Fibroblast of skin of left biceps (primary cell): ENCODE measurements around the gene CD226.
"Not testable (repeated sequence)": the region's sequence is repeated elsewhere in the genome, so short reads cannot be mapped to it uniquely, and the experiment has no call there.

Experiments used
- DNase-seq, 2 experiments: peaks; one replicate each; pipeline ENCODE4 v3.0.0-alpha.2; 2013; ENCODE audit warnings: low read depth in 2 of 2

CD226 gene

DNA sequence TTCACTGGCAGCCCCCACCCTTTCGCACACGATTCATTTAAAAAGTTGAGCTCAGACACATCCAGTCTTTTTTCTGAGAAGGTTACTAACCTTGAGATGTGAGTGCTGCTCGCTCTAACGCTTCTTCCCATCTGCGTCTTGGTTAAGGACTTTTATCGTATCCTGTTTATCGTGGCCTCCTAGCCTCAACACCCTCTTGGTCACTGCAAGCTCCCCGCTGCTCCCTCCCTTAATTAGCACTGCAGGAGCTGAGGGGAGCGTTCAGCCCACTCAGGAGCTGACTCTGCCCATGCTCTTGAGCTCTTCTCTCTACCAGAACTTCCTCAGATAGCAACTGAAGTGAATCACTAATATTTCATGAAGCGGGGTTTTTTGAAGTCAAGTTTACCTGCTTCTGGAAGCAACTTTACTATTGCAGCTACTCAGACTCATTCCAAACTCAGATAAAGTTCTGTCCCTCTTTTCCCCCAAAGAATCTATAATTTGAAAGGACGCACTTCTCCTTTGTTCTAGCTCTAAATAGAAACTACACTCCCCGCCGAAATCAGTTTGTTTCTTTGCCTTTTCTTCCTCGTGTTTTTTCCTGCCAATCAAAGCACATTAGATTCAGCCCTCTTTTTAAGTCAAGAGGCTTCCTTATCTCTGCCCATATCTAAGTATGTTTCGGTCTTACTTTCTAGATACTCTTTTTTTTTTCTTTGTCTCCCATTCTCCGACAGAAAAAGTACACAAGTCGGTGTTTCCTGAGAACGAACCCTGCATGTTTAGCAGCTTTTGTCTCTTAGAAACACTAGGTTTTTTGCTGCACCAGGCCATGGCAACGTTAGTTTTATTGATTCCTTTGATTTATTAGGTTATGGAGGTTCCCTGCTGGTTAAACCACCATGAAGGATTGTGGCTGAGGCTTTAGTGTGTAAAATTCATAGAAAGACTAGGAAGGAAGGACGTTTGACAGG lies 9.3 kb upstream of the CD226 start:
- DNase-seq, result no peak

DNA sequence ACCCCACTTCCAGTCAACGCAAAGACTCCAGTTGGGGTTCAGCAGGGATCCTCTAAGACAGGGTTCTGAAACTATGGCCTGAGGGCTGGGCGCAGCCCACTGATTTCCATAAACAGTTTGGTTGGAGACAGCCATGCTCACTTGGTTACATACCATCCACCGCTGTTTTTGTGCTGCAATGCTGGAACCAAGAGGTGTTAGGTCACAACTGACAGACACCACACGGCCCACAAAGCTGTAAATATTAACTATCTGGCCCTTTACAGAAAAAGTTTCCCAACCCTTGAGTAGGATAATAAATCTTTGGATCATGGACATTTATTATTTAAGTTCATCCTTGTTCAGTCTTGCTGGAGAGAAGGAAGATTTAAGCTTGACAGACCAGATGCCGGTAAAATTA lies 8.4 kb upstream of the CD226 start:
- no peak for DNase-seq

DNA sequence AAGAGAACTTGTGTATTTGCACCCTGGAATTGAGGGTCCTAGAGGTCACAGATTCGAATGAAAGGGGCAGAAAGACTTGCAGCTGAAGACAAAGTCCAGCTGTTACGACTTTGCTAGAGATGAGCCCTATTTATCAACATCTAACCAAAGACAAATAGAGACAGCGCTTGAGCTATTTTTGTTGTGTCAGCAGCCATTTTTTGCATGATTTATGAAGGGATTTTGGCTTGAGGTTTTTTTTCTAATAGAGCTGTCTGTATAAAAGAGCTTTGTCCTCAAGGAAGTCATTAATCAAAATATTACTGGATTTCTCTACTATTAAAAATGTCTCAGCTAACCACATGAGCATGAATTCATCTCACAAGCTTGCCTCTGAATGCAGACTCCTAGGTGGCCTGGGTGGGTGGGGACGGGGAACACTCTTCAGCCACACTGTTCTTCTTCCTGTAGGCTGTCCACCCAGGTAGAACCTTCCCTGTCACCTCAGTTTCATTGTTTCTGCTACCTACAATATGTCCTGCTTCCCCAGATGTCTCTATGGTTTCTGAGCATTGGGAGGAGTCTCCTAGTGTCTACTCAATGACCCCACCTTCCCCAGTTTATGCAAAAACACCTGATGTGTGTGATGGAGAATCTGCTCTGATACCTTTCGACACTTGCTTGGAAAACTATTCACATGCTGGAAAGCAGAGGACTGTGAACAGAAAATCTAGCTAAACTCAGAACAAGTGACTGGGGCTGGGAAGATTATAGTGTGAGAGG lies 7.2 kb upstream of the CD226 start:
- DNase-seq, result no peak

DNA sequence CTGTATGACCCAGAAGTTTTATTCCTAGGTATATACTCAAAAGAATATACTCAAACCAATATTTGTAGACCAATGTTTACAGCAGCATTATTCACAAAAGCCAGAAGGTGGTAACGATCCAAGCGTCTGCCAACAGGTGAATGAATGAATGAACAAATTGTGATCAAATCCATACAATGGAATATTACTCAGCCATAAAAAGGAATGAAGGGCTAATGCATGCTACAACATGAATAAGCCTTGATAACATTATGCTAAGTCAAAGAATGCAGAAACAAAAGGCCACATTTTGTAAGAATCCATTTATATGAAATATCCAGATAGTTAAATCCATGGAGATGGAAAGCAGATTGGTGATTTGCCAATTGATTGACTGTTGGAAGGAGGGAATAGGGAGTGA lies 5.5 kb upstream of the CD226 start:
- DNase-seq, result no peak

DNA sequence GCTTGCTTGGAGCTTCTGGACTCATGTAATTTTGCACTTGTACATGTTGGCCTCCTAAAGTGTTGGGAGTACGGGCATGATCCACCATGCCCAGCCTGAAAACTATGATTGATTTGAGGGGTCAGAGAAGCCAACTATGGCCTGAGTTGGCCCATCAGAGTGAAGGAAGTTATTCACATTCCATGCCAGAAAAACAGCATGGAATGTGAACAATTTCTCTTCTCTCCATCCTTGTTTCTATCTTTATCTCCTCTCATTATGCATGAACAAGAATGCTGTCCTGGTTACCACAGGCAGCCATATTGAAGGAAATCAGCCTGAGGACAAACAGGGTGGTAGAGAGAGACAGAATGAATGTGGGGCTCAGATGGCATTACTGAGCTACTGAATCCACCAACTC lies 3.5 kb upstream of the CD226 start:
- peak; percentile 11 to 14 for DNase-seq

DNA sequence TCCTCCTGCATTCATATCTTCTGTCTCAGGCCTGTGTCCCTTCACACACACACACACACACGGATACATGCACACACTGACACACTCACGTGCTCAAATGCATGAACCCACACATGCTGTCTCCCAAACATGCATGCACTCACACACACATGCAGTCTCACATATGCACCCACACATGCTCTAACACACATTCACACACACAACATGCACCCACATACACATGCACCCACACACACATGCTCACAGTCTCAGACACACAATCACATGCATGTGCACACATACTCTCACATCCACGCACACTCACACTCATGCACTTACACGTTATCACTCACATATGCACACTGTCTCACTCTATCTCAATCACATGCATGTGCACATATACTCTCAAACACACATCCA lies 1.9 kb upstream of the CD226 start:
- DNase-seq, result no peak

DNA sequence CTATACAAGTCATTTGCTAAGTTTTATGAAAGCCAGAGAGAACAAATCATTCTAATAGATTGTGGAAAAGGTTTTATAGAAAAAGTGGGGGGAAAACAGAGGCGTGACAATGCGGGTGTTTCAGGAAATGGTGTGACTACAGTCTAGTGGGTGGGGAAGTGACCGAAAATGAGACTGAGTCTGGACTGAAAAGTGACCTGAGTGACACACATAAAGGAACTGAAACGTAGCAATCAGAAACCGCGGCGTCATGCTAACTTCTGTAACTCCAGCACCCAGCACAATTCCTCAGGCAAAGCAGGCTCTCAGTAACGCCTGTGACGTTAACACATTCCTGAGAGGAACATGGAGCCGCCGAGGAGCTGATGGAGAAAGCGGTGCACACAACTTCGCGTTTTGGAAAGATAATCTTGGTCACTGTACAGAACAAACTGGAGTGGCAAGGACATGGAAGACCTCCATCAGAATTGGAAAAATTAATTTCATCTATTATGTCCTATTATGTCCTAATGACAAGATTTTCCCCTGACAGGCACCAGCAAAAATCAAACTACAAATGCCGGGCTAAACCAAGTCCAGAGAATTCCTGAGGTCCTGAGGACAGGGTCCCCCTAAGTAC lies 1.4 kb upstream of the CD226 start:
- DNase-seq, result no peak

DNA sequence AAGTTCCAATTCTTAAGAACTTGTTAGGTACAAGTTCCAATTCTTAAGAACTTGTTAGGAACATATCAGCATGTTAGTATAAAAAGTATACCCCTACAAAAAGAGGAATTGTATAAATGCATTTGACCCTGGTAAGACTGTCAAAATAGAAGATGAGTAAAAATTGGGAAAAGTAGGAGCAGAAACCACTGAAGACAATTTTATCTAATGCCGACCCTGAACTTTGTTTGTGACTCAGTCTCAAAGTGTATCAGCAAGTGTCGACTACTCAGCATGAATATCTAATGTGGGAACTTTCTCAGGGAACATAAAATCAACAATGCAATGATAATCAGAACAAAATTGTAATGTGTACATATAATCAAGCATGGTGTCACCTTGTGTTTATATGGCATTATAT lies 583 bp upstream of the CD226 start:
- no peak for DNase-seq

DNA sequence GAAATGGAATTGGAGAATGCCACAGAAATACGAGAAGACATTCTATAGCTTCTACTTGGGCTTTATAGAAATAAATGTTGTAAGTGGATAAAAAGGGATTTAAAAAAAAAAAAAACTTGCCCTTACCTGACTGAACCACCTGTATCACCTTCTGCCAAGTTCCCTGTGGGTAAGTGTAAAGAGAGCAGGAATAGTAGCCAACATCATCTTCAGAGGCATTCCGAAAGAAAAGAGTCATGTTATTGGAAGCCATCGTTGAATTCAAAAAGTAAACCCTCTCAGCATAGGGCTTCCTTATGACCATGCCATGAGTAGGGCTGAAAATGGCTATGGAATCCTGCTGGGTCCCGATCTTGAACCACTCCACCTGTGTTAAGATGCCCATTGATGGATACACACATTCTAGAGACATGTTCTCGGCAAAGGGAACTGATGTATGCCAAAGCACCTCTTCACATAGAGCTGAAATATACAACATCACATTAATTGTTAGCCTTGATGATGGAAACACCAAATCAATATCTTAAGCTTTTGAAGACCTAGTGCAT lies 991 bp downstream of the CD226 start:
- no peak for DNase-seq

DNA sequence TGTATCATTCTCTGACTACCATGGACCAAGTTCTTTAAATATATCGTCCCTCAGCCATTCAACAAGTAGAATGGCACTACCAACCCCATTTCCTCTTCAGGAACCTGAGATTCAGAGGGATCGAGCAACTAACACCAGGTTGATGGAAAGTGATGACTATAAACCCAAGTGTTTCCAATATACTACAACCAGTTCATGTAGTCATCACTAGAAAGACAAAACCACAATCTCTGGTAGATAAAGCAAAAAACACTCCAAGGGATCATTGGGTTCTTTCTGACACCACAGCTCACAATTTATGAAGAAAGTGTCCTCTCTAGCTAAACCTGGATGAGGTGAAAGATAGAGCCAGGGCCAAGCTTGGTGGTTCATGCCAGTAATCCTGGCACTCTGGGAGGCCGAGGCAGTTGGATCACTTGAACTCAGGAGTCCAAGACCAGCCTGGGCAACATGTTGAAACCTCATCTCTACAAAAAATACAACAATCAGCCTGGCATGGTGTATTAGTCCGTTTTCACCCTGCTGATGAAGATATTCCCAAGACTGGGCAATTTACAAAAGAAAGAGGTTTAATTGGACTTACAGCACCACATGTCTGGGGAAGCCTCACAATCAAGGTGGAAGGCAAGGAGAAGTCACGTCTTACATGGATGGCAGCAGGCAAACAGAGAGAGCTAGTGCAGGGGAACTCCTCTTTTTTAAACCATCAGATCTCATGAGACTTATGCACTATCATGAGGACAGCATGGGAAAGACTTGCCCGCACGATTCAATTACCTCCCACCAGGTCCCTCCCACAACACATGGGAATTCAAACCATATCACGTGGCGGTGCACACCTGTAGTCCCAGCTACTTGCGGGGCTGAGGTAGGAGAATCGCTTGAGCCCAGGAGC lies 2.2 kb downstream of the CD226 start:
- DNase-seq, result no peak

DNA sequence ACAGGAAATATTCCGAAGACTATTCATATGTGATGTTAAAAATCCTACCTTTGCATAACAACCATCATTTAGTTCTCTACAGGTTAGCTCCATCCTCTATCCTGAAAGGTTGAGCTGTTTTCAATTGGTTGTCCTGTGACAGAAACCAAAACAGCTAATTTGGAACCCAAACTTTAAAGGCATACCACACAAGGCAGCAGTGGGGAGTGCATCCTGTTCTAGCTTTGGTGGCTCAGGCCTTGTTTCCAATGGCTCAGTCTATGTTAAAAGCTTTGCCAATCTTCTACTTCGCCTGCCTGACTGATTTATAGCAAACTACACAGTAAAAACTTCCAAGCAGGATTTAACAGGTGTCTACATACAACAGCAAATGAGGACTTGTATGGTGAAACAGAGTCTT lies 3.2 kb downstream of the CD226 start:
- no peak for DNase-seq

DNA sequence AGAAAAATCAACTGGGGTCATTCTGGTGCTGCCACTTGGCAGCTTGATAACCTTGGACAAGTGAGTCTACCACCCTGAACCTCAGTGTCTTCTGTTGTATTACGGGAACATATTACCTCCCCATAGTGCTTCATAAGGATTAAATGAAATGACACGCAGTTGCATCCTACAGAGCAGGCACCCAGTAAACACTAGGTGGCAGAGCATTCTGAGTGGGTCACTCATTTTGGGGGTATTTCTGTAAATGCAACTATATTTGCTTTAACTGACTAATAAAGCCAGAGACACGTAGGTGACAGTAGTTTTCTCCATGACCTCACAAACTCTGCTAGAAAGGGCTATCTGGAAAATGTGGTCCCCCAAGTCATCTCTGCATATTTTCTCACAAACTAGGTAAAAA lies 4.7 kb downstream of the CD226 start:
- no peak for DNase-seq

DNA sequence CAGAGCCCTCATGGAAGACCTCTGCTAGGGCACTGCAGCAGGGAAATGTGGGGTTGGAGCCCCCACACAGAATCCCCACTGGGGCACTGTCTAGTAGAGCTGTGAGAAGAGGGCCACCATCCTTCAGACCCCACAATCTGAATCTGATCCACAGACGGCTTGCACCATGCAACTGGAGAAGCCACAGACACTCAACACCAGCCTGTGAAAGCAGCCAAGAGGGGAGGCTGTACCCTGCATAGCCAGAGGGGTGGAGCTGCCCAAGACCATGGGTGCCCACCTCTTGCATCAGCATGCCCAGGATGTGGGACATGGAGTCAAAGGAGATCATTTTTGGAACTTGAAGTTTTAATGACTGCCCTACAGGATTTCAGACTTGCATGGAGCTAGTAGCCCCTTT lies 6.5 kb downstream of the CD226 start:
- no peak for DNase-seq

DNA sequence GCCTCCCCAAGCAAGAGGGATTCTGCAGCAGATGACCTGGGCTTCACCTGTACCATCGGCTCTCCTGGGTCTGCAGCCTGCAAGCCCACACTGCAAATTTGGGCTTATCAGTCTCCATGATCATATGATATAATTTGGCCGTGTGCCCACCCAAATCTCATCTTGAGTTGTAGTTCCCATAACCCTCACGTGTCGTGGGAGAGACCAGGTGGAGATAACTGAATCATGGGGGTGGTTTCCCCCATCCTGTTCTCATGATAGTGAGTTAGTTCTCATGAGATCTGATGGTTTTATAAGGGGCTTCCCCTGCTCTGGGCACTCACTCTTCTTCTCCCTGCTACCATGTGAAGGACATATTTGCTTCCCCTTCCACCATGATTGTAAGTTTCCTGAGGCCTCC lies 7.9 kb downstream of the CD226 start:
- DNase-seq, result not testable (repeated sequence)

DNA sequence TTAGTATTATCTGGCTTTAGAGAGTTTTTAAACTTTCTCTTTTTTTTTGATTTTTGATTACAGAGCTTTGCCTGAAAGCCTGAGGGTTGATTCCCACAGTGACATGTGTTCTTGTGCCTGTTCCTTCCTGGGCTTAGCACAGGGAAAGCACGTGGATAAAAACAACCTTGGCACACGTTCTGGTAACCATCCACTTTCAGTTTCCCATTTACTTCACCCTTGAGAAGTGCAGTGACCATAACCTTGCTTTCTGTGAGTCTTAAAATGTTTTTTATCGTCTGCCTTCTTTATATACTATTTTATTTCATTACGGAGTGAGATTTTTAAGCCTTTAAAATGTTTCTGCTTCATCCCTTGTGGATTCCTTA lies 11.5 kb downstream of the CD226 start:
- DNase-seq, result no peak

DNA sequence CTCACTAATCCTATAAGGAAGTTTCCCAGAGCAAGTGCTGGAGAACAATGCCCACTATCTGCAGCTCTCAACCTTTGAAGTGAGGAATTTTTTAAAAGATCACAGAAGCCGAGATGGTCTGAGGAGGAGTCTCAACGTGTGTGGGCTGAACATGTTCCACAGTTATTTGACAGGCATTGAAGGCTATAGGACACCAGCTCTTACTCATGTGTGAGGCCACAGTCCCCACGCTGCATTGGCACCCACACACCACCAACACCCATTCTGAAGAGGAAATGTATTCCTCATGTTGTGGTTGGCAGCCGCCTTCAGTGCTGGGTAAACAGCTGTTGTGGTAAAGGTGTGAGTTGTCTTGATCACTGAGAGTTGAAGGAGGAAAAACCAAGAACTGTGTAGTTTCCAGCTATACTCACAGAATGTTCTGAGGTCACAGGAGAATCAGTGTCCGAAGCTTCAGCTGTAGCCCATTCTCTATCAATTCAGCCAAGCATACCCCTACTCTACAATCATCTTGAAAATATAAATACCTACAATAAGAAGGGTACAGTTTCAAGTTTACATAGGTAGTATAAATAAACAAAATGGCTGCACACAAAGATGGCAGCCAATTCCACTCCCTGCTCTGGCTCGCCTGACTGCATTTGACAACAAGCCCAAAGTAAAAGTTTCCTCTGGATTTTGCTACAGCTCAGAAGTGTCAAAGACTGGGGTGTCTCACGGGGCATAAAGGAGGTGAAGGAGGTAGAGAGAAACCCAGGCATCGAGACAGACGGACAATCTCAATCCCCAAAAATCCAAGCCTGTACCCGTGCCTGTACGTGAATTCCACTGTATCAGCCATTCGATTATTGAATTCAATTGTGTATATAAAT lies 12.1 kb downstream of the CD226 start:
- DNase-seq, result no peak

DNA sequence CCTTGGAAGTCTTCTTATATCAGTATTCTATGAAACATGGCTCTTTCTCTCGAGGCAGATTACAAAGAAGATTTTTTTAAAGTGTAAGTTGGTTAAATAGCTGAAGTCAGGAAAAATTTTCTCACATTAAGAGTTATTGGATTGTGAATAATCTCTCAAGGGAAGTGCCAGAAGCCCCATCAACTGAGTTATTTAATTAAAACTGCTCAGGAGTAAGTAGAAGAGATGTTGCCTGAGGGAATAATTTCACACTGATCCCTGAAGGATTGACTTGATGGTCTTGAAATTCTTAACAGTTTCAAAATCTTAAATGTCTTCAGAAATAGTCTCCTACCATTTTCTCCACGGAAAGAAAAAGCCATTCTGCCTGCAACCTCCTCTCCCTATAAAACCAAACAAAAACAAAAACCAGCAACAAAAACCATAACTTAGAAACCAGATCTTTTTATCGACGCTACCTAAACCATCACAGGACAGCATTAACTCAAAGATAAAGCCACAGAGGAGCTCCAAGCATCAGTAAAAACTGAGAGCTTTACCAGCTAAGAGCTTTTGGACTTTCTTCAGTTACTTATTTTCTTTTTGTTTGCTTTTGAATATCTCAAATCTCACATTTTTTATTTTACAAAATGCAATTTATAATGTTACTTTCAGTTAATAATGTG lies 12.9 kb downstream of the CD226 start:
- DNase-seq, result no peak

DNA sequence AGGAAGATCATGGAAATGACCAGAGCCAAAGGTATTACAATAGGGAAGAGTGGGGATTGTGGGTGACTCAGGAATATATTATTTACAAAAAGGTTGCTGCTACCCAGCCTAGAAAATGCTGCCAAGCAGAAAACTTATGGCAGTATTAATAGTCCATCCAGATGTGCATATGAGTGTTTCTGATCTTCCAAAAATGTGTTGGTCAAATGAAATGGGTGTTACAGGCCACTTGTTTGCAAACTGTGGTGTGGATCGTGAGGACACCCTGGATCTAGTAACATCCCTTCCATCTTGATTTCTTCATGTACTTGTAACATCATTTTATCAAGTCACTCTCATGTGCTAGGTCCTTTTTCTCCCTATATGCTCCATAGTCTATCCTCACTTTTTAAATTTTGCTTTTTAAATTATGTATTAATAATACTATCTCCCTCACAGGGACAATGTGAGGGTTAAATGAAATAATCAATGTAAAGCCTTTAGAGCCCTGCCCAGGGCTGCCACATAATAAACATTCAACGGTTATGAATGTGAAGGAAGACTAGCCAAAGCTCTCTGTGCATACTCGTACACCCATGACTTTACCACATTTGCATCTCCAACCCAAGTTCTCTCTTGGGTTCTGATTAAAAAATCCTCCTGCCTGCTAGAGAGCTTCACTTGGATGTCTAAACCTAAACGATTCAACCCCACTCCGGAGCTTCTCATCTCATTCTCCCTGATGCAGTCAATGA lies 18.5 kb downstream of the CD226 start:
- no peak for DNase-seq

DNA sequence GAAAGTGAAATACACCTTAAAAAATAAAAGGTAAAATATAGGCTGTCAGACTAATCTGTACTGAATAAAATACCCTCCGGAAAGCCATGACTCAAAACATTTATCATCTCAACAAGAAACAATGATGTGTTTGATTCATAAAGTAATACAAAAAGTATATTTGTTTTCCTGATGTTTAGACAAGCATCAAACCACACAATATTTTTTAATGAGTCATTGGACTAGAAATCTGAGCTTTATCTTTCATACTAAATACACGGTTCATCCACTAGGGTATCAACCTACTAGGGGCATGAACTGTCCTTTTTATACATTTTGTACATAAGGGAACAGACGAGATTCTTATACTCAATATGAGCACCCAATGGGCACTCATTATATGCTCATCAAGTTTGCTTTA lies 31.3 kb downstream of the CD226 start:
- DNase-seq, result no peak
